Nephron (organoid): ENCODE data around the gene CIB1.

ENCODE experiments used
- H3K27ac Mint-ChIP-seq, 3 experiments: 2 replicates each; pipeline ENCODE4 v1.8.0; 2020; ENCODE audit warnings: mixed read lengths in 3 of 3, mild to moderate bottlenecking in 2 of 3, moderate library complexity in 1 of 3
- H3K27me3 Mint-ChIP-seq: 2 replicates; pipeline ENCODE4 v1.8.0; 2021; ENCODE audit warnings: low read depth, mild to moderate bottlenecking, moderate library complexity, mixed read lengths
- H3K36me3 Mint-ChIP-seq: 2 replicates; pipeline ENCODE4 v1.8.0; 2020; ENCODE audit warnings: low read depth, mixed read lengths
- H3K4me1 Mint-ChIP-seq: 2 replicates; pipeline ENCODE4 v1.8.0; 2020; ENCODE audit warnings: mixed read lengths
- H3K4me3 Mint-ChIP-seq, 3 experiments: 2 replicates each; pipeline ENCODE4 v1.8.0; 2020; ENCODE audit warnings: mild to moderate bottlenecking in 3 of 3, mixed read lengths in 3 of 3, moderate library complexity in 2 of 3
- H3K9me3 Mint-ChIP-seq: 2 replicates; pipeline ENCODE4 v1.8.0; 2020; ENCODE audit warnings: mixed read lengths
- TF ChIP-seq, protein P1 (sequence below), 3 experiments: fragments of 200-600 bp; sonication (generic); IDR thresholded peaks; one replicate each; pipeline ENCODE4 v1.5.0; 2021; ENCODE audit warnings: antibody characterized with exemption in 3 of 3; ENCODE audit not compliant: unreplicated experiment in 3 of 3

CIB1 gene

DNA sequence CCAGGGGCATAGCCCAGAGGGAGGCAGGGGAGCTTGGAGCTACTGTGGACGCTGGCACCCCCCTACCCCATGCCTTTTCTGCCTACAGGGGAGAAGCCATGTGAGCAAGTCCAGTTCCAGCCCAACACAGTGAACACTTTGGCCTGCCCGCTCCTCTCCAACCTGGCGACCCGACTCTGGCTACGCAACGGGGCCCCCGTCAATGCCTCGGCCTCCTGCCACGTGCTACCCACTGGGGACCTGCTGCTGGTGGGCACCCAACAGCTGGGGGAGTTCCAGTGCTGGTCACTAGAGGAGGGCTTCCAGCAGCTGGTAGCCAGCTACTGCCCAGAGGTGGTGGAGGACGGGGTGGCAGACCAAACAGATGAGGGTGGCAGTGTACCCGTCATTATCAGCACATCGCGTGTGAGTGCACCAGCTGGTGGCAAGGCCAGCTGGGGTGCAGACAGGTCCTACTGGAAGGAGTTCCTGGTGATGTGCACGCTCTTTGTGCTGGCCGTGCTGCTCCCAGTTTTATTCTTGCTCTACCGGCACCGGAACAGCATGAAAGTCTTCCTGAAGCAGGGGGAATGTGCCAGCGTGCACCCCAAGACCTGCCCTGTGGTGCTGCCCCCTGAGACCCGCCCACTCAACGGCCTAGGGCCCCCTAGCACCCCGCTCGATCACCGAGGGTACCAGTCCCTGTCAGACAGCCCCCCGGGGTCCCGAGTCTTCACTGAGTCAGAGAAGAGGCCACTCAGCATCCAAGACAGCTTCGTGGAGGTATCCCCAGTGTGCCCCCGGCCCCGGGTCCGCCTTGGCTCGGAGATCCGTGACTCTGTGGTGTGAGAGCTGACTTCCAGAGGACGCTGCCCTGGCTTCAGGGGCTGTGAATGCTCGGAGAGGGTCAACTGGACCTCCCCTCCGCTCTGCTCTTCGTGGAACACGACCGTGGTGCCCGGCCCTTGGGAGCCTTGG, 5.6 kb downstream of the CIB1 start:
- H3K4me1 Mint-ChIP-seq = peaks cover 9% of the 10 kb centered on the region
- peaks cover 31% of the 10 kb centered on the region for H3K36me3 Mint-ChIP-seq
- no peak overlapping the region for H3K4me3 Mint-ChIP-seq
- TF ChIP-seq, protein P1, sequence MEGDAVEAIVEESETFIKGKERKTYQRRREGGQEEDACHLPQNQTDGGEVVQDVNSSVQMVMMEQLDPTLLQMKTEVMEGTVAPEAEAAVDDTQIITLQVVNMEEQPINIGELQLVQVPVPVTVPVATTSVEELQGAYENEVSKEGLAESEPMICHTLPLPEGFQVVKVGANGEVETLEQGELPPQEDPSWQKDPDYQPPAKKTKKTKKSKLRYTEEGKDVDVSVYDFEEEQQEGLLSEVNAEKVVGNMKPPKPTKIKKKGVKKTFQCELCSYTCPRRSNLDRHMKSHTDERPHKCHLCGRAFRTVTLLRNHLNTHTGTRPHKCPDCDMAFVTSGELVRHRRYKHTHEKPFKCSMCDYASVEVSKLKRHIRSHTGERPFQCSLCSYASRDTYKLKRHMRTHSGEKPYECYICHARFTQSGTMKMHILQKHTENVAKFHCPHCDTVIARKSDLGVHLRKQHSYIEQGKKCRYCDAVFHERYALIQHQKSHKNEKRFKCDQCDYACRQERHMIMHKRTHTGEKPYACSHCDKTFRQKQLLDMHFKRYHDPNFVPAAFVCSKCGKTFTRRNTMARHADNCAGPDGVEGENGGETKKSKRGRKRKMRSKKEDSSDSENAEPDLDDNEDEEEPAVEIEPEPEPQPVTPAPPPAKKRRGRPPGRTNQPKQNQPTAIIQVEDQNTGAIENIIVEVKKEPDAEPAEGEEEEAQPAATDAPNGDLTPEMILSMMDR (IDR thresholded peaks at IDR 0.05; ENCODE audit: unreplicated experiment in 3 of 3) = no peak
- no peak overlapping the region for H3K27ac Mint-ChIP-seq
- no peaks in the 10 kb centered on the region for H3K9me3 Mint-ChIP-seq
- no peaks in the 10 kb centered on the region for H3K27me3 Mint-ChIP-seq

DNA sequence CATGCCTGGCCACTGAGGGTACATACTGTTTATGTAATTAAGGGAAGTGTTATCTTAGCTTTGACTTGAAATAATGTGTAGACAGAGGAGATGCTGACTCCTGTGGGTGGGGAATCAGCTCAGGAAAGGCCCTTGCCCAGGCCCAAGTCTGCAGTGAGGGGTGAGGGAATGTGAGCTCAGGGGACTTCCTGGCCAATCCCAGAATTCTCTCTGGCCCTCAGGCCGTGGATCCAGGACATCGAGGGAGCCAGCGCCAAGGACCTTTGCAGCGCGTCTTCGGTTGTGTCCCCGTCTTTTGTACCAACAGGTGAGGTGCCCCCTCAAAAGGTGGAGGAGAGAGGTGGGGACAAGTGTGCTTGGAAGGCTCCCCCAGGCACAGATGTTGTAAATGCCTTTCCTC, 6.4 kb downstream of the CIB1 start:
- no peaks in the 10 kb centered on the region for H3K27me3 Mint-ChIP-seq
- peaks cover 31% of the 10 kb centered on the region for H3K36me3 Mint-ChIP-seq
- TF ChIP-seq, protein P1 (IDR thresholded peaks at IDR 0.05; ENCODE audit: unreplicated experiment in 3 of 3) = no peak
- peaks cover 5% of the 10 kb centered on the region for H3K4me1 Mint-ChIP-seq
- no peak overlapping the region for H3K27ac Mint-ChIP-seq
- H3K9me3 Mint-ChIP-seq = no peaks in the 10 kb centered on the region
- H3K4me3 Mint-ChIP-seq = no peak overlapping the region

DNA sequence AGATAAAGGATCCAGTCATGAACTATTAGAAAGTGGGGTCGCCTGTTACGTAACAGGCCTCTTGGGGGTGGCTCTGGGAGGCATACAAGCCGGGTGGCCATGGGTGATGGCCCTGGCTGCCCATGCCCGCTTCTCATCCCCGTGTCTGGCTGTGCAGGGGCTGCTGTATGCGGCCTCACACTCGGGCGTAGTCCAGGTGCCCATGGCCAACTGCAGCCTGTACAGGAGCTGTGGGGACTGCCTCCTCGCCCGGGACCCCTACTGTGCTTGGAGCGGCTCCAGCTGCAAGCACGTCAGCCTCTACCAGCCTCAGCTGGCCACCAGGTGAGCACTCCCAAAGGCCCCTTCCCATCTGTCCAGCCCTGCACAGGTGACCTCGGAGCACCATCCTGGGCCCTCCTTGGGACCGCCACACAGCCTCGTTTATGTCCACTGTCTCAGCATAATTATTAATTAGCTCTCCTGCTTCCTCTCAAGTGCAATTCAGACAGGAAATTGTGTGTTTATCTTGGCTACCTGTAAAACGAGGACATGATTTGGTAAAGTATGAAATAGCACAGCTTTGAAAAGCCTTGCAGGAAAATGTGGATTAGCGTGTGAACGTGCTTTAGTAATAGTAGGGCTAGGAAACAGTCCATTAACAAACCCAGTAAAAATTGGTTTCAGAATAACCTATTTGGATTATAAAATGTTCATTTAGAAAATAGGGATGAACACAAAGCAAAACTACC, 8.1 kb downstream of the CIB1 start:
- Mint-ChIP-seq H3K27ac (no peak overlapping the region), H3K9me3 (no peaks in the 10 kb centered on the region), H3K36me3 (peaks cover 34% of the 10 kb centered on the region), H3K27me3 (no peaks in the 10 kb centered on the region), H3K4me1 (peaks cover 5% of the 10 kb centered on the region), H3K4me3 (no peak overlapping the region)
- TF ChIP-seq, protein P1 (IDR thresholded peaks at IDR 0.05; ENCODE audit: unreplicated experiment in 3 of 3) = no peak

DNA sequence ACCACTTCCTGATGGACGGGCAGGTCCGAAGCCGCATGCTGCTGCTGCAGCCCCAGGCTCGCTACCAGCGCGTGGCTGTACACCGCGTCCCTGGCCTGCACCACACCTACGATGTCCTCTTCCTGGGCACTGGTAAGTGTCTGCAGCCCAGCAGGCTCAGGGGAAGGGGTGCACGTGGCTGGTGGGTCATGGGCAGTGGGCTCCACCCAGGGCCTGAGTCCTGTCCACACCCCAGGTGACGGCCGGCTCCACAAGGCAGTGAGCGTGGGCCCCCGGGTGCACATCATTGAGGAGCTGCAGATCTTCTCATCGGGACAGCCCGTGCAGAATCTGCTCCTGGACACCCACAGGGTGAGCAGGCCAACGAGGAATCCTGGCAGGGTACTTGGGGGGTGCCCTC, 8.7 kb downstream of the CIB1 start:
- H3K9me3 Mint-ChIP-seq = no peaks in the 10 kb centered on the region
- TF ChIP-seq, protein P1 (IDR thresholded peaks at IDR 0.05; ENCODE audit: unreplicated experiment in 3 of 3) = no peak

DNA sequence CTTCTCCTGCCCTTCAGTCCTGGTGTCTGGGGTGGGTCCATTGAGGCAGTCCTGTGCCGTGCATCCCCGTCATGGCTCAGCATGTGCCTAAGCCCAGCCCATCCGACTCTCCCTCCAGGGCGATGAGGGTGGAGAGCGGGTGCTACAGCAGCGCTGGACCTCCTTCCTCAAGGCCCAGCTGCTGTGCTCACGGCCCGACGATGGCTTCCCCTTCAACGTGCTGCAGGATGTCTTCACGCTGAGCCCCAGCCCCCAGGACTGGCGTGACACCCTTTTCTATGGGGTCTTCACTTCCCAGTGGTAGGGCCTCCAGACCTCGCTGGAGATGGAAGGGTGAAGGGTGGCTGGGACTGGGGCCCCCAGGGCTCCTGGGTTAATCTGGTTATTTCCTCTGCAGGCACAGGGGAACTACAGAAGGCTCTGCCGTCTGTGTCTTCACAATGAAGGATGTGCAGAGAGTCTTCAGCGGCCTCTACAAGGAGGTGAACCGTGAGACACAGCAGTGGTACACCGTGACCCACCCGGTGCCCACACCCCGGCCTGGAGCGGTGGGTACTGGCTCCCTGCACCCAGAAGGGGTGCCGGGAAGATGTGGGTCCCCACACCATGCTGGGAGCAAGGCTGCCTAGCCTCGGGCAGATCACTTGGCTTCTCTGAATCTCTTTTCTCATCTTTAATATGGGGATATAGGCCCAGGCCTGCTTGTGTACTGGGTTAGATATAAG, 10.1 kb downstream of the CIB1 start:
- TF ChIP-seq, protein P1 (IDR thresholded peaks at IDR 0.05; ENCODE audit: unreplicated experiment in 3 of 3) = no peak
- Mint-ChIP-seq H3K4me3 (no peak overlapping the region), H3K4me1 (peaks cover 5% of the 10 kb centered on the region)

More for the DNA sequence above, 8.7 kb downstream of the CIB1 start:
- peaks cover 33% of the 10 kb centered on the region for H3K36me3 Mint-ChIP-seq
- no peak overlapping the region for H3K27ac Mint-ChIP-seq
- no peak overlapping the region for H3K4me3 Mint-ChIP-seq
- H3K4me1 Mint-ChIP-seq = peaks cover 5% of the 10 kb centered on the region
- H3K27me3 Mint-ChIP-seq = no peaks in the 10 kb centered on the region

More for the DNA sequence above, 10.1 kb downstream of the CIB1 start:
- H3K9me3 Mint-ChIP-seq = no peaks in the 10 kb centered on the region
- peaks cover 25% of the 10 kb centered on the region for H3K36me3 Mint-ChIP-seq
- H3K27me3 Mint-ChIP-seq = no peaks in the 10 kb centered on the region
- H3K27ac Mint-ChIP-seq = no peak overlapping the region
